HS-5 (cell line): Measurements from ENCODE around the gene MRPS24.

Source experiments
- DNase-seq: peaks from one replicate; pipeline ENCODE4 v3.0.0-alpha.2; 2012; ENCODE audit warnings: low read depth

Gene MRPS24

DNA sequence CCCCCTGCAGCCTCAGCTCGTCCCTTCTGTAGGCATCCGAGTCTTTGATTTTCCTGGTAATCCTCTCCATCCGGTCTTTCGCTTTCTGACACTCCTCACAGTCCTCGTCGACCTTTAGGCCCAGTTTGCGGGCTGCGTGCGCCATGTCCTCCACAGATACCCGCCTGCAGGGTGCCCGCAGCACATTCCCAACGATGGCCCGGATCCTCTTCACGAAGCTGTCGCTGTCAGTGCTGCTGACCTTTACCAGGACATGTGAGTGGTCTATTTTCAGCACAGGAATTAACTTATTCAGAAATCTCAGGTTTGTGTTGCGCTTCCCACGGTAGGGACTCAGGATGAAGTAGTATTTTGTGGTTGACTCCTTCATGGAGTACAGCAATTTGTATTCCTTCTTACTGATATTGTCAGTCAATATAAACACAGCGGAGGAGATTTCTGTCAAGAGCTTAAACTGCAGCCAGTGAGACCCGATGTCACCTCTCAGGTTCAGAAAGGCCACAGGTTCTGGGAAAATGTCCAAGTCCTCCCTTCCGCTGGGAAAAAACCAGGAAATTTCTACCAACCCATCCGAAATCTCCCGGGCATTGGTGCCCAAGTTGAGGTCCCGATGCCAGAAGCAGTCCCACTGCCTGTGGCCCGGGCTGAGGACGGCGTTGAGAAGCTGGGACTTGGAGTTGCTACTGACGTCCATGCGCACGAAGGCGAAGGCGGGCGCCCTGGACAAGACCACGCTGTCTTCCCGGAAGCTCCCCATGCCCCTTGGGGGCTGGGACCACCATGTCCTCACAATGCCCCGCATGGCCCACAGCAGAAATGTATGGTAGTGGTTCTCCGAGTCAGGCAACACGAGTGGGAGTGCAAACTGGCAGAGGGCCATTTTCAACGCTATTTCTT, 8.9 kb upstream of the MRPS24 start:
- no peak for DNase-seq

DNA sequence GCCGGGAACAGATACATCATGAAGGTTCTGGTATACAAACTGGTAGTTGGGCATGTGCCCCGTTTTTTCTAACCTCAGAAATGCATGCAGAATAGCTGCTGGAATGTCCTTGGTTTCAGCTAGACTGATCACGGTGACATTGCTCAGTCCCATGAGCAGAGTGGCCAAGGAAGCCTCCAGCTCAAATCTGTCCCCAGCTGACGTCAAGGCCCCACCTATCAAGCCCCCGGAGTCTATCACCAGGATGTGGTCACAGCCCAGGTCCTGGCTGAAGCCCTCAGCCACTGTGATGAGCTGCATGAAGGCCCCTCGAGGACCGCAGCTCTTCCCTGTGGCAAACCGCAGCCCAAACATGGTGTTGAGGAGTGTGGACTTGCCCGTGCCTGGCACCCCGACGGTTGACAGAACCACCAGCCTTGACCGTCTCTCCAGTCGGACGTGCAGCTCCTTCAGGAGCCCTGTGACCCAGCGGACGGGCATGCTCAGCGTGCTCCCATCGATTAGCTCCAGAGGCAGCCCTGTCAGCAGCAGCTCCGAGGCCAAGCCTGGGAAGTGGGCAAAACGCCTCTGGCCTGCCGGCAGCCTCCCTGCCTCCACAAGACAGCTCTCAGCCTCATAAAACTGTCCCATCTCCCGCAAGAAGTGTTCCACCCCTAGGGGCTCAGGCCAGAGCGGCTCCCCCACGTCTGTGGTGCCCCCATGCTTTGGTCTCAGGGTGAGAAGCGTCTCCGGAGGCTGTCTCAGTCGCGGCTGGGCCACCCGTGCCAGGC, 7.8 kb upstream of the MRPS24 start:
- DNase-seq: no peak

DNA sequence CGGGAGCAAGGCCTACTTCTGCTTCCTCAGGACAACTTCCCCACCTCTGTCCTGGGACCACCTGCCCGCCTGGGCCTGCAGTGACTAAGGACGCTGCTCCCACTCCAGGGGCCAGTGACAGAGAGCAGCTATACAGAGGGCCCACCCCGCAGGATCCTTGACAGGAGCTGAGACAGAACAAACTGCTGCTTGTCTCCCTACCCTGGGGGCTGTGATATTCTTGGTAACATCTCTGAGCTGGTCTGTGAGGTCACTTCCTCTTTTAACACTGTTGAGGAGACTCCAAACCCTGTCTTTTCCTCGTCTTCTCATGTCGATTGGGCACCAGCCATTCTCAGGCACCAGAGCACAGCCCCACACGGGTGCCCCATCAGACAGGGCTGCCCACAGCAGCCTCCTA, 6.9 kb upstream of the MRPS24 start:
- DNase-seq: no peak

DNA sequence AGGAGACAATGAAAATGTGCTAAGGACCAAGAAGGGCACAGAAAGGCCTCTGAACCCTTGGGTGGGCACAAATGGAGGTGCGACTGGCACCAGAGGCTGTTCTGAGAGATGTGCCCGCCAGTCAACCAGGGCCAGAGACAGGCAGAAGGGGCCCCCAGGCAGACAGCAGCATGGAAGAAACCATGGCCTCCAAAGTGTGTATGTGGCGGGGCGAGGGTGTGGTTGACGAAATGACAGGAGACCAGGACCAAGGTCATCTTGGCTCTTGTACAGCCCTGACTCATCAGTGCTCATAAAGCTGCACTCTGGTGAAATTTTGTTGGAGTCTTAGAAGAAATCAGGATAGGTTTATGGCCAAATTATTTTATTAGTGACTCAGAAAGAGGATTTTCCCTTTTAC, 4.0 kb upstream of the MRPS24 start:
- DNase-seq: peak; percentile 90

DNA sequence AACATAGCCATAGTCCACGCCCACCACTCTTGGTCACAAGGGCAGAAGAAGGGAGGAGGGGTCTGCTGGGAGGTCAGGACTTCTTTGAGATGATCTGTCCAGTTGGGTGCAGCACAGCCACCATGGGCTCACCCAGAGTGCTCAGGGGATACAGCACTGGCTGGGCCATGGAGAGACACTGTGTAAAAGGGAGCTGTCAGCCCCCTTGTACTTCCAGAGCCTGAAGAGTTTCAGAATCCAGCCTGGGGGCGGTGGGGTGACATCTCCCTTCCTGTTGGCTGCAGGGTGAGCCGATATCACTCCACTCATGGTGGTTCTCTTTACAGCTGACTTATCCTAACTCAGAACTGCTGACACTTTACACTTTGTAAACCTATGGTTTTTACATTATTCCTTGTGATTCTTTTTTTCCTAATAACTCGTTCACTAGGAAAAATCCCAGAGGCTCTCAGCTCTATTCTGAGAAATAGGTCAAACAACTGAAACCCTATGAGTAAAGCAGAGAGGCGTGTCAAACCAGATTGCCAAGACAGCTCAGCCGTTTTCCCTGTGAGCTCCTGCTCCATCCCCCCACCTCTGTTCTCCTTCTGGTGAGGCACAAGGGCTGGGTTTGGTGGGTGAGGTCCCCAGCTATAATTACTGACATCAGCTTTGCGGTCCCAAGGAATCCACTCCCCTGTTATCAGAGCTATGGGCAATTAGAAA, 3.2 kb upstream of the MRPS24 start:
- peak; percentile 90 for DNase-seq

DNA sequence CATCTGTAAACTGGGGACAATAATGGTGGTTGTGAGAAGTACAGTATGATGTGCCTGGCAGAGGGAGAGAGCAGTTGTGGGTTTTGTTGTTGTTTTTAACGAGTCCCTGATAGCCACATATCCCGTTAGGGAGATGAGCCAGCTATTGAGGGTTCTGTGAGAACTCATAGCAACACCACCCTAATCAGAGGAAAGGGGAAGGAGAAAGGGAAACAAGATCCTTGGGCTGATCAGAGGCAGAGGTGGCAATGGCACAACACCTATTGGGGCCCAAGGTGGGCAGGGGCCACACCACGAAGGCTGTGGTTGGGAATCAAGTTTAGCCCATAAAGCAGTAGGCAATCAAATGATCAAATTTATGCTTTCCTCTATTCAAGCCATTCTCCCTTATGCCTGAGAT, 1.7 kb upstream of the MRPS24 start:
- no peak for DNase-seq

DNA sequence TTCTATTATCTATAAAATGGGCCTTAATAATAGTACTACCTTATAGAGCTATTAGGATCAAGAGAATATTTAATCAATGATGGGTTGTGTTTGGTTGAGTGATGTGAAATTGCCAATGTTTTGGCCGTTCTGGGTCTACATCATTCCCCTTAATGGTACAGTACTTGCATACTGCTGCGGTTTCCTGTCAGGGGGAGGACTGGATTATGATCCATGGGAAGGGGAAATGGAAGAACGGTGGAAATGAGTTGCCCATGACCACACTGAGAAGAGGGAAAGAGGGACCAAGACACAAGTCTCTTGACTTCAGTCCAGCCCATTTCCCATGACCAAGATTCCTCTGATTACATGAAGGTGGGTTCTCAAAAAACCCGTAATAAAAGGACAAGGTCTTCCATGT, 999 bp upstream of the MRPS24 start:
- DNase-seq: no peak

DNA sequence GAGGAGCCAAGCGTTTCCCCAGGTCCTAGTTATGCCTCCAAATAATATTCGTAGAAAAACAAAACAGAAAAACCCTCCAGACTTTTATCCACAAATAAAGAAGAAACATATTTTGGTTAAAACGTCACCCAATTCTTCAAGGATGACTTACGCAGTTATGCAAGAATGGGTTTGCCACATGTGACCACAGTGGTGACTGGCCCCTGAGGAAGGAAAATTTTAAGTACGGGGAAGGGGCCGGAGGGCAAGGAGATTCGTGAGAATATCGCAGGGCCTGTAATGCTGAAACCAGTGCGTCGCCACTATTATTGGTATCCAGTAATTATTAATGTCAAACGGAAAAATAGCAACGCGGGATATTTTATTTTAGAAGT, 537 bp upstream of the MRPS24 start:
- DNase-seq: peak; percentile 92

DNA sequence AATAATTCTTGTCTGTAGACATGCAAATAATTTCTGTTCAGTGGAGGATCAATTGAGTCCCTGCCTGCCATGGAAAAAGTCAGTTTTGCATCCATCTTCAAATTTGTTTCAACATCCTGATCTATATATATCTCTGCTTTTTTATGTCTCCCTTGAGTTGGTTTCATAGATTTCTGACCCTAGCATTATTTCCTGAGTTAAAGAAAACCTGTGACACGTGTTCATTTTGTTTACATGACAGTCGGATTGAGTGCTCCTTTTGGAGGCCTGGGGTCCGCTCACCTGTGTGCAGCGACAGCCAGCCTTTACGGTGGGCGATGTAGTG, 674 bp downstream of the MRPS24 start:
- no peak for DNase-seq

DNA sequence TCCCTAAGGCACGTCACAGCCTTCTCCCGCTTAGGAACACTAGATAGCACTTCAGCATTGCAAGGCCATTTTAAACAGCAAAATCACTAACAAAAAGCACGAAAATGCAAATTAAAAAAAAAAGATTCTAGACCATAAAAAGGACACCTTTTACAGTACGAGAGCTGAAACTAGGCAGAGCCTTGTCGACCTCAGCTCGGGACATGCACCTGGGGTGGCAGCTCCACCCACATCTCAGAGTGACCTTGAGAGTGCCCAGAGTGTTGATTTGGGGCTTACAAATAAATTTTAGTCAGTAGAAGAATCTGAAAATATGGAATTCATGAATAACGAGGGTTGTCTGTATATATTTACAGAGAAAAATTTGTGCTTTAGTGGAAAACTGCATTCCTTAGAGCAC, 1.1 kb downstream of the MRPS24 start:
- no peak for DNase-seq

DNA sequence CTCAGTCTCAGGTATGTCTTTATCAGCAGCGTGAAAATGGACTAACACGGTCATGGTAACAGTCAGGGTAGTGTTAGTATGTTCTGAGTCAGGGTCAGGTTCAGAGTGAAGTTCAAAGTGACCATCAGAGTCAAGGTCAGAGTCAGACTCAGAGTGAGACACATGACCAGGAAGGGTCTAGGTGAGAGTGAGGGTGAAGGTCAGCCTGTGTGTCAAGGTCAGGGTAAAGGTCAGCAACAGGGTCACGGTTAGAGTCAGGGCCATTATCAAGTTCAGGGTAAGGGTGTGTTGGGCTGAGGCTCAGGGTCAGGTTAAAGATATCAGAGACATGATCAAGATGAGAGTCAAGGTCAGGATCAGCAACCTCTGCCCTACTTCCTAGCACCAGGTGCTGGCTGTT, 4.0 kb downstream of the MRPS24 start:
- DNase-seq: no peak

DNA sequence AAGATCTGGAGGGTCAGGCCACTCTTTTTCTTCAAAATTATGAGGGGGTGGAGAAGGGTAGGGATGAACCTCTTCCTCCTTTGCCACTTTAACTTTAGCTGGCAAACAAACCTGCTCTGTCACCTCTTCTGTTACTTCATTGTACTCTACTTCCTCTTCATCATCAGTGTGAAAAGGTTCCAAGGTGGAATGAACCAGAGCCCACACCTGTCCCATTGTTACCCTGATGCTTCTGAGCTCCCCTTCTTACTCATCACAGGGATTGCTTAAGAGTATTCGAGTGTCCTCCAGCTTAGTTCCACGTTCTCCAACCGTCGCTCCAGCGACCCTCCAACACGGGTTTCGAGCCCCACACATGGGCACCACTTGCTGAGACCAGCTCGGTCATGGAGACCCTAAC, 5.2 kb downstream of the MRPS24 start:
- DNase-seq: no peak

DNA sequence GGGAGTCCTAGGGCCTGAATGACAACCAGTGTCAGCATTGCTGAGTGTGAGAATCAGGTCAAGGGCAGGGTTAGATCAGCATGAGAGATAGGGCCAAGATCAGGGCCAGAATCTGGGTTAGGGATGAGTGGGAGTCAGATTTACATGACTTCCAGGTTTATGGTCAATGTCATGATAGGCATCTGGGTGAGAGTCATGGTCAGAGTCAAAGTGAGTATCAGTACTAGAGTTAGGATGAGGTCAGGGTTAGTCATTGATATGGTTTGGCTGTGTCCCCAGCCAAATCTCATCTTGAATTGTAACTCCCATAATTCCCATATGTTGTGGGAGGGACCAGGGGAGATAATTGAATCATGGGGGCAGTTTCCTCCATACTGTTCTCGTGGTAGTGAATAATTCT, 12.3 kb downstream of the MRPS24 start:
- peak; percentile 76 for DNase-seq

DNA sequence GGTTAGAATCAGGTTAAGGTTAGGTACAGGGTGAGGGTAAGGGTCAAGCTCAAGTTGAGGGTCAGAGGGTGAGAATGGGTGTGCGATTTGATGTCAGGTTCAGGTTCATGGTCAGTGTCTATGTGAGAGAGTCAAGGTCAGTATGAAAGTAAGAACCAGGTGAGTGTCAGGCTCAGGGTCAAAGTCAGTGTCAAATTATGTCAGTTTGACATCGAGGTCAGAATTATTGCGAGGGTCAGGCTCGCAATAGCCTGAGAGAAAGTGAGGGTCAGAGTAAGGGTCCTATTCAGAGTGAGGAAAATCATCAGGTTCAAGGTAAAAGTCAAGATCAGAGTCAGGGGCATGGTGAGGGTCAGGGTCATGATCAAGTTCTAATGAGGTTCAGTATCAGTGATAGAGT, 13.0 kb downstream of the MRPS24 start:
- no peak for DNase-seq

DNA sequence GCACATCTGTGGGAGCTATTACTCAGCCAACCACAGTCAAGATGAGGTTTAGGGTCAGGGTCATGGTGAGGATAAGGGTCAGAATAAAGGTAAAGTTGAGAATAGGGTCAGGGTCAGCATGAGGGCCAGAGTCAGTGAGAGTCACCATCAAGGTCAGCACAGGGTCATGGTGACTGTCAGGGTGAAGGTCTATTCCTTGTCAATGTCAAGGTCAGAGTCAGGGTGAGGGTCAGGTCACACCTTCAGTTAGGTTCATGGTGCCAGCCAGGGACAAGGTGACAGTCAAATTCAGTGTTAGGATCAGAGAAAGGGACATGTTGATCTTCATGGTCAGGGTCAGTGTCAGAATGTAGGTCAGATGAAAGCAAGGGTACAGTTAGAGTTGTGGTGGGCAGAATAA, 14.1 kb downstream of the MRPS24 start:
- no peak for DNase-seq

DNA sequence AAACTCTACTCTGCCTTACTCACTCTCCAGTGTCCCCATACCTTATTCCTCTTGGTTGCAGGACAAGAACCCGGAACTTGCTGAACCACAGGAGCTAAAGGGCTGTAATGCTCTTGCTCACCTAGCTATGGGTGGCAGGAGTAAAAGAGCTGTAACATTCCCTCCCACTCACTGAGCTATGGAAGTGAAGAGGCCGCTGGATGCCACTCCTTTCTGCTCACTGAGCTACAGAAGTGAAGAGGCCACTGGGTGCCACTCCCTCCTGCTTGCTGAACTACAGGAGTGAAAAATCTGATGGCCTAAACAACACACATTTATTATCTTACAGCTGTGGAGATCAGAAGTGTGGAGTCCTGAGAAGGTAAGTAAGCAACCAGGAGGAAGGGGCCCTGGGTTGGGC, 17.5 kb downstream of the MRPS24 start:
- no peak for DNase-seq

DNA sequence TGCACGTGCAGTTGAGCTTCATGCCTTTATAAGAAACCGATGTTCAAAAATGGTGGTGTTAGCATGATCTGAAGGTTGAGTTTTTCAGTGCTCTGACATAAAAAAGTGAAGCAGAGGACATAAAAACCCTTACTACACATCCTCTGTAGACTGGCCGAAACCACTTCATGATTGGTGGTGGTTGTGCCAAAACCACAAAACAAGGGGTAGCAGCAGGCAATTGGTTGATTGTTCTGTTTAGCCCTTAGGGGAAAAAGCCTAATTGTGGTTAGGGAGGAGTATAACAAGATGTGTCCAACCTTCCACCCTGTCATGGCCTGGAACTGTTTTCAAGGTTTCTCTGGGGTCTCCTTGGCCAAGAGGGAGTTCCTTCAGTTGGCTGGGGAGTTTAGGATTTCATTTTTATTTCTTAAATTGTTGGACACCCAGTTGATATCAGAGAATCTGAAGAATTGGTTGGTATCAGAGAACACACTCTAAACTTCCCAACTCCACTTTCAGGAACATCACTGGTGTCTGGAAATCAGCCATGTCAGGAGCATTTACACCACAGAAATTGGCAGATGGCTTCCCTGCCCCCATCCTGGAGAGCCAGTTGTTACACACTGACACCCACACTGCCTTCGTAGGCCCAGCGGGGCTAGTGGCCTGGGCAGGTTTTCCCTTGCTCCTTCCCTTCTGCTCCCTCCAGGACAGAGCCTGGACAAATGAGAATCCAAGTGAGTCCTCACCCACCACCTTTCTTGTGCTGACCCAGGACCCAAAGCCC, 18.8 kb downstream of the MRPS24 start:
- no peak for DNase-seq

DNA sequence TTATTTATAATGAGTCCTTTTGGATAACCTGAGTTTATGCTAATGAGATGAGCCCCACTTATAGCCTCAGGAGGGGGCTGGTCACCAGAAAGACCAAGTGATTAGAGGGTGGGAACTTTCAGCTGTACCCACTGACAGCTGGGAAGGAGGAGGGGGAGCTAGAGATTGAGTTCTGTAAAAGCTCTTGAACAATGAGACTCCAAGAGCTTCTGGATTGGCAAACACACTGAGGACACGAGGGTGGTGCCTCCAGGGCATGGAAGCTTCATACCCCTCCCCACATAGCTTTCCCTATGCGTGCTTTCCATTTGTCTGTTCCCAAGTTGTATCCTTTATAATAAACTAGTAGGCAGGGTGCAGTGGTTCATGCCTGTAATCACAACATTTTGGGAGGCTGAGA, 20.3 kb downstream of the MRPS24 start:
- no peak for DNase-seq

DNA sequence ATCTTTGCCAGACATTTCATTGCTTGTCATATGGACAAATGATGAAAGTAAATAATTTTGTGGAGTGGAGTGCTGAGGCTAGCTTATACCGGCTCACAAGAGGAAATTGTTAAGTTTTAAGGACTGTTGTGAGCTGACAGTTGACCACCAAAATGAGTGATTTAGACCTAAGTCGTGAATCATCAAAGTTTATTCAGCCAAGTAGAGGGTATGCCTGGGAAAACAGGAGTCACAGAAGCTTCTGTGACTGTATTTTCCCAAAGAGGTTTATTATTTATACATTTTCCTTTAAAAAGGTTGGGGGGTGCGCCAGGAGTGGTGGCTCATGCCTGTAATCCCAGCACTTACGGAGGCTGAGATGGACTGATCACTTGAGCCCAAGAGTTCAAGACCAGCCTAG, 21.8 kb downstream of the MRPS24 start:
- no peak for DNase-seq

DNA sequence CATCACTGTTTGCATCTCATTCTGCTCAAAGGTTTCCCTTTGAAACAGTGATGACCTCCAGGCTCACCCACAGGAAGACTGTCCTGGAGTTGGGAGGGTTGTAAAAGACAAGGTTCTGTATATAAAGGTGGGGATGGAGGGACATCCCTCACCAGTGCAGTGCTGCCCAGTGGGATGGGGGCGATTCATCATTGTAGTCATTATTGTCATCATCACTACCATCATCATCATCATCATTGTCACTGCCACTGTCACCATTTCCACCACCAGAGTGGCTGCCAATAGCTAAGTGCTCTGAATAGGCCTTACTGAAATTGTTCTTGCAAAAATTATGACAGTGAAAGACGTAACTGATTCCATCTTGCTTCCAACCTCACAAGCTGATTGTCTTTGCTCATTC, 24.7 kb downstream of the MRPS24 start:
- DNase-seq: no peak

DNA sequence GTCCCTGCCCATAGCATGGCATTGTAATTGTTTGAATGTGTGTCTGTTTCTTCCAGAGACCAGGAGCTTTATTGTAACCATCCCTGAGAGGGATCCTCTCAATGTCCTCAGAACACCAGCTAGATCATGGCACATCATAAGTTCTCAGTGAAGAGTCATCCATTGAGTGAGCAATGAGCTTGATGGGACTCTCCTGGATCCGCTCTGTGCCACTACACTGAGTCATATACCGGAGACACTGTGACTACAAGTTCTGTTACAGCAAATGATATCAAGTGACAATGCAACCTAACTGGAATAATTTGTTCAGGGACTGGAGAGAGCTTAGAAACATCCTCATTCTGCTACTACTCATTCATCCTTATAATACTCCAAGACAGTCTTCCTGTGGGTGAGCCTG, 25.1 kb downstream of the MRPS24 start:
- DNase-seq: no peak

DNA sequence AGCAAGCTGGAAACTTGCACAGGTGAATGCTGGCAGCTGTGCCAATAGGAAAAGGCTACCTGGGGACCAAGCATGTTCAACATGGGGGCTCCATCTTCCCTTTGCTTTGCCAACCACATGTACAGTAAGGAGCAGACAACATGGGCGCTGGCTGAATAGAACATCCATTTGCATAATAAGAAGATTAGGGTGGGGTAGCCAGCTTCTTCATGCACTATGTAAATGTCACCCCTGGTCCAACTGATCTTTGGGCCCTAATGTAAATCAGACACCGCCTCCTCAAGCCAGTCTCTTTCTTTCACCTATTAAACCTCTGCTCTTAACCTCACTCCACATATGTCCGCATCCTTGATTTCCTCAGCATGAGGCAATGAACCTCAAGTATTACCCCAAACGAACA, 26.0 kb downstream of the MRPS24 start:
- DNase-seq: no peak
